ENCODE data around the gene ANKRD44.

ANKRD44 gene

DNA sequence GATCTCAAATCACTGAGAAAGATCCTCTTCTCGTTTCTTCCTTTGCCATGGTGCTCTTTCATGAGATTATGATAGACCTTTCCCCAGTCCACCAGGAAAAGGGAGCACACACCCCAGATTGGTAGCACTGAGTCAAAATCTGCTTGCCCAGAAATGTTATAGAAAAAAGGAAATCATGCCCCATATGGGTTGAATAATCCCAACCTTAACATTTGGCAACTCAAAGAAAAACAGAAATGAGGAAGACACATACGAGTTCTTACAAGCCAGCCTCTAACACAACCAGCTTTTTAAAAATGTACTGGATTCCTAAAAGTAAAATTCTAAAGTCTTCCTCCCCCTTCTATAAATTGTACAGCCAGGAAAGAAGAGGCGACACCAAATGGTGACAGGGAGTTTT, 103.0 kb downstream of the ANKRD44 start:
- no peak for DNase-seq (ENCODE audit: low read depth)

DNA sequence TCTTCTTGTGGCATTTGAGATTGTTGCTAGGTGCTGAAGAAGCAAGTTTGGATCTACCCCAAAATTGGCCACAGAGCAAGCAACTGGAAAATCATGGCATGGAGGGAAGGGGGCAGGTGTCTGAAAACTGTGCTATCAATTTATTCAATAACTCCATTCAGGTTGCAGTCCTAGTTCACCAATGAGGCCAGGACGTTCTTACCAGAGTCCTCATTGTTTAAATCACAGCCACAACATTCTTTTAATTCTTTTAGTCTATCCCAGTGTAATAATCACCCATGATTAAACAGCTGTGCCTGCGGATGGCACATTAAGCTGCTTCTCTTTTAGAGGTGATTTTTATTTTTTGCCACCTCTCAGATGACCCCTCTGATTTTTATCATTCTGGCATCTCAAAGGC, 103.5 kb downstream of the ANKRD44 start:
- peak; percentile 50 for DNase-seq (ENCODE audit: low read depth)

DNA sequence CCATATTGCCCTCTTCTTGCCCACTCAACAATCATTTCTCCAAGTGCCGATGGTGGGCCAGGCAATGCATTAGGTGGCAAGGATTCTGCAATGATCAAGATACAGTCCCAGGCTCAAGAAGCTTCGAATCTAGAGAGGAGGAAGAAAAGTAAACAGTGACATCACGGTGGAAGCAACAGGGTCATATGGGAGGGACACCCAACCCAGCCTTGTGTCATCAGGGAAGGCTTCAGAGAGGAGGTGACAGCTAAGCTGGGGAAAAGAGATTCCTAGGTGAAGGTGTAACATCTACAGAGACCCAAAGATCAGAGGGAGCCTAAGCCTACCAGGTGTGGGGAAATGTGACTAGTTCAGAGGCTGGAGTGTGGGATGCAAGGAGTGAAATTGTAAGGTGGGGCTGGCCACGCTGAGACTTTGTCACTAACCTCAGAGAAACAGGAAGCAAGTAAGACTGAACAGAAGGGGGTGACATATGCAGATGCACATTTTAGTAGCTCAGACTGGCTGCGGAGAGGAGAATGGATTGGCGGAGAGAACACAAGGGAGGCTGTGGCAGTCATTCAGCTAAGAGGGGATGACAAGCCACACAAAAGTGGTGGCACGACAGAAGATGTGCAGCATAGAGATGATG, 104.9 kb downstream of the ANKRD44 start:
- DNase-seq (ENCODE audit: low read depth): no peak

DNA sequence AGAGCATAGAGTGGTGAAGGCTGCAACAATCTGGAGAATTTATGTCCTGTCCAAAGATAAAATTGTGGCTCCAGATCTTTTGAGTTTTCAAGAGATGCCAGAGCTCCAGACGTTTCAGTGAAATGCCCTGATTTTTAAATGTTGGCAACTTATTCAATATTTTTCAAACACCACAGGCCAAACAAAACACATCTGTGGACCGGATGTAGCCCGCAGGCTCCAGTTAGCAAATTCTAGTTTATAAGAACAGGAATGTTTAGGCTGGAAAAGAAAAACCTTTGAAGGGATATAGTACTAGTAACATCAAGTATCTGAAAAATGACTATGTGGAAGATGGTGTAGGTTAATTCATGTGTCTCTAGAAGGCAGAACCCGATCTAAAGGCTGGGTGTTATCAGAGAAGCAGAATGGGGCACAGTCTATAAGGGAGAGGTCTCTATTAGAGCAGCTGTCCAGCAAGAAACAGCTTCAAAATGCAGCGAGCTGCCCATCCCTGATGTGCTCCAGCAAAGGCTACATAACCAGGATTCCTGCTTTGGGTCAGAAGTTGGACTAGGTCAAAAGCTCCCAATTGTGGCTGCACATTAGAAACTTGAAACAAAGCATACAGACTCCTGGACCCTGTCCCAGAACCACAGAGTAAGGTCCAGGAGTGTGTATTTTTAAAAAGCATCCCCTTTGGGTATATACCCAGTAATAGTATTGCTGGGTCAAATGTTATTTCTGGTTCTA, 105.9 kb downstream of the ANKRD44 start:
- DNase-seq (ENCODE audit: low read depth): peak; percentile 53

DNA sequence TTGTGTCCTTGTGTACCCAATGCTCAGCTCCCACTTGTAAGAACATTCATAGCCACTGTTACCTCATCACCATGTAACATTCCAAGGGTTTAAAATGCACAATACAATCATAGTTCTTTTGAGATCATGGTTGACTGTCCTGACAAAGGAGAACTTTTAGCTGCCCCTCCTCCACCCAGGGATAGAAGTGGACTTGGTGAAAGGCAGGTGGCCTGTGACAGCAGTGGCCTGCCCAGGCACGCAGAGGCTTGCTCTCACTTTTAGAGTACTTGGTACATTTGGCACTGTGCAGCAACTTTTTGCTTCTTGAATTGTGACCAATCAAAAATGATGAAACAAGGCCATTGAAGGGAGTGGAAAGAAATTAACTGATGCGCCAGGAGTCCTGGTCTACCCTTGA, 108.7 kb downstream of the ANKRD44 start:
- no peak for DNase-seq (ENCODE audit: low read depth)

DNA sequence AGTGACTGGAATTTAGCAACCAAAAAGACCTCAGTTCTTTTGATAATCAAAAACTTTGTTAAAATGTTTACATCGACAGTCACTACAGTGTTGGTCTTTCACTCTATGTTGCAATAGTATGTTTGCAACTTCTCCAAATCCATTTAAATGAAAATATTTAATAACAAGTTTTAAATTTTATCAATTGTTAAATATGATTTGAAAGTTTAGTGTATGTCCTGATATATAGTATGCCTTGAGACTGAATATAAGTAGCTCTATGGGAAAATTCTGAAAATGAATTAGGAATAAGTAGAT, 109.9 kb downstream of the ANKRD44 start:
- DNase-seq (ENCODE audit: low read depth): no peak

DNA sequence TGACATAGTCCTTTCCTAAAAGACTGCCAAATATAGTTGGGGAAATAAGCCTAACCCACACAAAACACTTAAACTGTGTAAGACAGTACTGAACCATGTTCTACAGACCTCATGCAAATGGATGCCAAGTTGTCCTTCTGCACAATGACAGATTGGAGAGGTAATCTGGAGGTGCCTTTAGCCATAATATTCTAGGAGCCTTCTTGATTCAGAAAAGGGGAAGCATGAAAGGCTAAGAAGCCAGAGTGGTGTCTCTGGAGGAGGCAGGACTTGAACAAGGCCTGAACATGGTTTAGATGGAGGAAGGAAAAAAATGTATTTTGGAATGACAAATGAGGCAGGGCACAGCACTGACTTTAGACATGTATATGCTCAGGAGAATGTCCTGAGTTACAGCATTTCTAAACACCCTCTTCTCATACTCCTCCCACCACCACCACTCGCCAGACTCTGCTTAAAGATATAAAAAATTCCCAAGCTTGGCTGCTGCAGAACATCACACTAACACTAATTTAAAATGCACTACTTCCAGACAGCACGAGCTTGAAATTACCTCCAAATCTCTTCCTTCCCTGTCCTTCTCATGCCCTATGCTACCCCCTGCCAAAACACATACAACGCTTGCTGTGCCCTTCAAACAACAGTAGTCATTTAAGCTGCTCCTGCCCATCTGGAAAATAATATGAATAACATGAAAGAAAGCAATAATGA, 110.4 kb downstream of the ANKRD44 start:
- no peak for DNase-seq (ENCODE audit: low read depth)

DNA sequence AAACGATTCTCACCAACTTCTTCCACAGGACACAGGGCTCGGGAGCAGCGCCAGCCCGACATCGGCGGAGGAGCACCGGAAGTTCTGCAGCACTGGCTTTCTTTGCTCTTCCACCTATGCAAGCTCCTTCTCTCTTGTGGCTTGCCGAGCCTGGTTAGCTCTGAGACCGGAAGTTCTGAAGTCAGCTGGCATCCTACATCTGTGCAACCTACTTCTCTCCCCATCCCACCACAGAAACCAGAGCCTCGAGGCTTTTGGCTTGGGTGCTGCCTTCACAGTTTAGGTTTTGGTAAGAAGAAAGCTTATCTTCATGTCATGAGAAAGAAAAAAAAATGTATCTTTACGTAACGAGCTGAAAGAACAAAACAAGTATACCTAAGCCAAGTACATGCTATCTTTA, 111.7 kb downstream of the ANKRD44 start:
- DNase-seq (ENCODE audit: low read depth): no peak

DNA sequence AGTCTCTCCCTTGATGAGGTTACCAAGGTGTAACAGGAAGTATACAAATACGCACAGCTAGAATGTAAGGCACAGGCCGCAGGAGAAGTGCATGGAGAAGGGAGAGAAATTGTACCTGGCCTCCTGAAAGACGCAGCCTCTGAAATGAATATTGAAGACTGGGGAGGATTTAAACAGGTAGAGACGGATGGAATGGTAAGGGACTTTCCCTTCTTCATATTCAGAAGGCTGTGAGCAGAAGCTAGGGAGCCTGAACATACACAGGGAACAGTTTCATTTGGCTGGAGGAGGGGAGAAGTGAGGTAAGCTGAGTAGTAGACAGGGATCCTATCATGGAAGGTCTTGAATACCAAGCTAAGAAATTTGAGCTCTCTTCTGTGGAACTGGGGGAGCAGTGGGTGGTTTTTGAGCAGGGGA, 112.7 kb downstream of the ANKRD44 start:
- DNase-seq (ENCODE audit: low read depth): no peak

DNA sequence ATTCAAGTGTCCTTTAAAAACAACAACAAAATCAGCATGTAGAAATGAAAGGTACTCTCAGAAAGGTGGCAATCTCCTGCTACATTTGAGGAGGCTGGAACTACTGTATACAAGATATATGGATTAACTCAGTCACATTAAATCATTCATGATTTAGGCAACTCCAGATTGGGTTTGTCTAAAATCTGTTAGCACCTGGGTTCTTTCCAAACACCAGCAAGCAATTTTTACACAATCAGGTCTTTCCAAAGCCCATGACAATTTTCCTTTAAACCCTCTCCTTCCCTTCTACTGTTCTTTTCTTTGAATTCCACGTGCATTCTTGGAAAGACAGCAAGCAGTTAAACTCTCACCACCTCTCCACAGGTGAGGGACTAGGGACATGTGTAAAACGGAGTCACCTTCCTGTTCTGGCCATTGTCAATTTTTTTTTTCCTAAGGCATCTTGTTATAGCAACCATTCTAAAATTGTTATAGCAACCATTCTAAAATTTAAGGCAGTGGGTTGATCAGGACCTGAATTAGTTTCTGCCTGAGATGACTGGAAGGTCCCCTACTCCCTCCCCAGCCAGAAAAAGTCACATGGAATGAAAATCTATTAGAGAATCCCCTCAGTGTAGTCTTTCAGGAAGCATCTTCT, 113.9 kb downstream of the ANKRD44 start:
- no peak for DNase-seq (ENCODE audit: low read depth)

DNA sequence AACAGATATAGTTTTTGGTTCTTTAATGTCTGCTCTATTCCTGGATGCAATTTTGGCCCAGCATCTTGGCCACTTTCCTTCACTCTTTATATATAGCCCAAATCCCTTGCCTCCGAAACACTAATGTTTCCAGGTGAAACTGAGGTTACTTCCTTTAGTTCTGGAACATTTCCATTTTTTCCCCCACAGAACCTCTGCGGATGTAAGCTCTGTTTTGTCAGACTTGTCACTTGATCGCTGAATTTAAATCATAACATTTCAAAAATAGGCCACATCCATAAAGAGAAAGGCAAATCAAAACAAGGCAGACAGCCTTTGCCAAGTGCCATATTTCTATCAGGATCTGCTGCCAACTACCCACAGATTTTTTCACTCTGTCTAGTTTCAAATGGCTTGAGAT, 115.1 kb downstream of the ANKRD44 start:
- DNase-seq (ENCODE audit: low read depth): no peak

DNA sequence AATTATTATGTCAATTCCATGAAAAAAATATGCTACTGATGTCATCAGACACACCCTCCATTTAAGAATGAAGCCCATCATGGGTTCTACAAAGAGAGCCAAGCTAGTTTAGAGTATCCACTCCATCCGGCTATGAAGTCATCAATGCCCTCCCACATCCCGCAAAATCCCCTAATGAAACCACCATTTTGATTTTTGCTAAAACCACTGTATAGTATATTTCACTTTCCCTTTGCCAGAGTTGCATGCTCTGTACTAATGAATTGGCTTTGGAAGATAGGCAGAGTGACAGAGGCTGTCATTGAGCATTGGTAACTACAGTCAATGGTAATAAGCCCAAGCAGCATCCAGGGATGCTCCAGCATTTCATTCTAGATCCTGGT, 118.6 kb downstream of the ANKRD44 start:
- no peak for DNase-seq (ENCODE audit: low read depth)

DNA sequence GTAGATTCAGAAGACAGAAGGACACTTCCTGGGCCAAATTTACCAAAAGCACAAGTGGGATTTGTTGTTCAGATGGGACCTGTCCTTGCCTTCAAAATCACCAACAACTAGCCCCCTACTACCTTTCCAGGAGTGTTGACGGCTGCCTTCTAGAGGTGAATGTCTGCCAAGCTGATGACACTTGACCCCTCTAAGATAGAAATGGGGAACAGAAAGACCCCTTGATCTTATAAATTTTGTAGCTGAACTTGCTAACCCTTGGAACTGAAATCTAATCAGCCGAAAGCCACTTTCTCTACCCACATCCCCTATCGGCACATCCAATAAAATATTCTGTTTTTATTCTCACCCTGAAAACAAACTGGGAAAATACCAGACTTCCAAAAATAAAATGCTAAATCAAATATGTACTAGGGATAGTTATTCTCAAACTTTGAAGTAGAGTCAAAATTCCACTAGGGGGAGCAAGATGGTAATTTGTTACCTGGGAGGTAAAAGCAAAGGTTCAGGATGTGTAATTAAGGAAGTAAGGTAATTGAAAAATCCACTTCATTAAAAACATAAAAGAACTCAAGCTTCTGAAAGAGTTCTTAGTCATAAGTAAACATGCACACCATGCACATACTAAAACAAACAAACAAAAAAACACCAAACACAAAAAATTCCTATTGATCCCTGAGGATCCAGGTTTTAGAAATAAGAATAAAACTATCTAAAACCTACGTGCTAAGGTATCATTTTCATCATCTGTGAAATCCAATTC, 119.2 kb downstream of the ANKRD44 start:
- DNase-seq (ENCODE audit: low read depth): peak; percentile 45

DNA sequence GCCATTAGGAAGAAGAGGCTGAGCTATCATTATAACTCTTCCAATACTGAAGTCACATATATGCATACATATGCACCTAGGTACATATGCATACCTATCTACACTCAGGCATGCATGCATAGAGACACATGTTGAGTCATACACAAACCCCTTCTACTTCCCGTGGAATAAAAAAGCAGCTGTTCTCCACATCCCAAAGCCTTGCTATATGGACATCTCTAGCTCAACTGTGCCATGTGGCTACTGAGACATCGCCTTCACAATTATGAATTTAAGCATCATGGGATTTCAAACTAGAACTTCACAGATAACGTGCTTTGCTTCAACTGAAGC, 120.5 kb downstream of the ANKRD44 start:
- no peak for DNase-seq (ENCODE audit: low read depth)

DNA sequence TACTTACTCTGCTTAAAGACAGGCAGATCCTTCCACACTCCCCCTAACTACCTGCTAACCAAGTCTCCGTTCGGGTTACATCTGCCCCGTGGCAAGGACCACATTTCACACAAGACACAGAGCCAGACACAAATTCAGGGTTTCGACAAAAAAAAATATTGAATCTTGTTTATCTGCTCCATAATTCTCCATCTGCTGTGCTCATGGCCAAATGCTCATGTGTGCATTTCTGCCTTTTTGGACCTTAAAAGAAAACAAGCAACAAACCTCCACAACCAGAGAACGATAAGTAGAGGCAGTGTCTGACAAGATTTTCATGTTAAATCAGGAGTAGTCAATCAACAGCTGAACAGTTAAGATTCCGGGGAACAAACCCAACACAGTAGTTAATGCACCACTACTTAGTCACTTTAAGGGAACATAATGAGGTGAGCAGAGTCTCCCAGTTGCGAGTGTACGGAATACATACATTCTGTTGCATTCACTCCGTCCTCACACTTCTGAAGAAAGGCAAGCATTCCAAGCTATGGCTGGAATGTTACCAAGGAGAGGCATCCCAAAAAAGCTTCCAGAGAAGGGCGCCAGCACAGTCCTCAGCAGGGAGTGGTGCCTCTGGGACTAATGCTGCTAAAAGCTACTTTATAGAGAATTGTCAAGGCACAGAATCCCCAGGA, 121.0 kb downstream of the ANKRD44 start:
- peak; percentile 15 for DNase-seq (ENCODE audit: low read depth)

DNA sequence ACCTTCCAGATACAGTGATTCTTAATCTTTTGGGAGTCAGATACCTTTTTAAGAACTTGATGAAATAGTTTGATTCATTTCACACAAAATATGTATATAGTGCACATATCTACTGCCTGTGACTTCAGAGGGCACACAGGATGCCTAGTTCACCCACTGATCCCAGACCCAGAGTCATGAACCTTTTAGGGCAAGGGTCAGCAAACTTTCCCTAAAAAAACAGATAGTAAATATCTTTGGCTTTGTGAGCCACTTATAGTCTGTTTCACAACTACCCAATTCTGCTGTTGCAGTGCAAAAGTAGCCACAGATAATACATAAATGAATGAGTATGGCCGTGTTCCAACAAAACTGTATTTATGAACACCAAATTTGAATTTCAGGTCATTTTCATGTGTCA, 124.9 kb downstream of the ANKRD44 start:
- DNase-seq (ENCODE audit: low read depth): no peak

DNA sequence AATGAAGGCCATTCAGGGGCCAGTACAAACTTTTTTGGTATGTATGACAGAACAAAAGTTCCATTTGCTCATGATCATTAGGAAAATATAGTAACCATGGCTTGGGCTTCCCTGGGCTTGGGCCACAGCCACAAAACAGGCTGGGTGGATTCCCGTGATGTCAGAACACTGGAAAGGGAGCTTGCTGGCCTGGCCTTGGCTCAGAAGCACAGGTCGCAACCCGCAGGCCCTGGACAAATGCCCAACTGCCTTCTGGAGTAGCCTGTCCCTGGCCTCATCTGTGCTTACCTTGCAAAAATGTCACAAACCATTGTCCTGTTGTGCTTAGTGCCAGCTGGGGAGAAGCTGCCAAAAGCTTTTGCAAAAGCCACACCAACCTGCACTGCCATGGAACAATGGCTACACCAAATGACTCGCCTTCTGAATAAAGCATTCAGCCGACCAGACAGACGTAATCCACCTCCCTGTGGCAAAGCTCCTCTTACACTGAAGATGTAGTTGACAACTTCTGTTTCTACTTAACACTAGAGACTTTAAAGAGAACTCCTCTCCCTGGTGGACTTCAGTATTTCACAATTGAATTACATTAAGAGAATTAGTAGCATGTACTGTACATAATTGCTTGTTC, 125.5 kb downstream of the ANKRD44 start:
- peak; percentile 9 for DNase-seq (ENCODE audit: low read depth)

DNA sequence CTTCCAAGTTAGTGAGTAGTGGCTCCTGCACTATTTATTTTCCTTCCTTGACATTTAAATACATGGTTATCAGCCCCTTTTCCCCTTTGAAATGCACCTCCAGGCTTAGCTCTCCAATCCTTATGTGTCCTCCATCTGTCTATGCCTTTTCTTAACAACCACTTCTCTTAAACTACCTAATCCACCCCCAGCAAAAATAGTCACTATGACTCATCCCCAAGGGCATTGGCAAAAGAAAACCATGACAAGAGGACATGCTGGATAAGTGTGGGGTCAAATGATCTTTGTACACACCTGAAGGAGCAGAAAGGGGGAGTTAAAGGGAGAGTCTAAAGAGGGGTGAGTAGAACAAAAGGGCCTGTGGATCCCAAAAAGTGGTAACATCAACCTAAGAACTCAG, 127.2 kb downstream of the ANKRD44 start:
- peak; percentile 30 for DNase-seq (ENCODE audit: low read depth)

DNA sequence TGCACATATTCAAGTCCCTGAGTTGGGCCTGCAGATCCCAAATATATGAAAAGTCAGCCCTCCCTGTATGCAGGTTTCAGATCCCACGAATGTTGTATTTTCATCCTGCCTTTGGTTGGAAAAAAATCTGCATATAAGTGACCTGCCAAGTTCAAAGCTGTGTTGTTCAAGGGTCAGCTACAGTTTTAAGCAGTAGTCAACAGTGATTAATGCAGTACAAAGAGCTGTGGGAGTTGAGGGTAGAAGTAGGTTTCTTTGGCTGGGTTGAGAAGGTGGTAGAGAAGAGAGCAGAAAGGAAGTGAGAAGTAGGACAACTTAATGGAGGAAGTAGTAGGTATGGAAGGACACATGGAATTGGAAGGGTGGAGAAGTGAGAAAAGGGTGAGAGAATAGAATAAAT, 127.9 kb downstream of the ANKRD44 start:
- no peak for DNase-seq (ENCODE audit: low read depth)

DNA sequence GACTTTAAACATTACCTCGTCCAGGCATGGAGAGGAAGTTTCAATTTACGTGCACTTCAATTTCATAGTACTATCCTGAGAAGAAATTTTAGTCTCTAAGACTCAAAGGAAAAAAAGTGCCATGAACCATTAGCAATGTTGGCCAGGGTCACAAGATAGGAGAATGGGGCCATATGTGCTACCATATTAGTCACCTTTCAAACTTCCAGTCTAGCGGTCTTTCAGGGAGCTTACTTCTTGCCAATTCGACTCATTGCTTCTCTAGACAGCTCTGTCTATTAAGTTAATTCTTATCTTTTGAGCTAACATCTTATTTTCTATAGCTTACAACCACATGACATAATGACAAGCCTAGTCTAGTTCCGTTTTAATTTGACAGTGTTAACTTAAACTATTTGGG, 129.1 kb downstream of the ANKRD44 start:
- peak; percentile 61 for DNase-seq (ENCODE audit: low read depth)

DNA sequence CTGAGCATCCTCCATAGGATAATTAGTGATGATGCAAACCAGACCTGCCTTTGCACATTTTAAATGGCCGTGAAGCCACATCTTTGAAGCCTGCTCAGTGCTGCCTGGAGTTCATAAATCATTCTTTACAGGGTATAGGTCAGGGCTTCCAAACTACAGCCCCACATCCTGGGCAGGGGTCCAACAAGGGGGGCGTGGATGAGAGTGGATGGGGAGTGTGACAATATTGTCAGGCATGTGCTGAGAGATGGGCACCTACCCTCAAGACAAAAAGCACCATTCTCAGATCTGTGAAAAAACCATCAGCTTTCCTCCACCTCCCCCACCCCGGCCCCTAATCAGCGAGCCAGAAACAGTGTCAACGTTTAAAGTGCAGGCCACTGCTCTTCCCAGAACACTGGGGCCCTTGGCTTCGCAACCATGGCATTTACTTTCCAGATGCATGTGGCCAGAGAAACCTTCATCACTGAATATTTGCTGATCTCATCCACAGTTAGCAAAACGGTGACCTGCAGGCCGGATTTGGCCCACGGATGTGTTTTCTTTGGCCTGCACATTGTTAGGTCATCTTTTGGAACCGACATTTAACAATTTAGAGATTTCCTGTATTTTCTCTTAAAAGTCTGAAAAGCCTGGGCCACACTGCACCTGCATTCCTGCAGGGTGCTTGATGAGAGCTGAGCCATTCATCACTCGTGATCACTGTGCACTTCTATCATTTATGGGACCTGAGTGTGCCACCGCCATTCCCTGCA, 130.7 kb downstream of the ANKRD44 start:
- DNase-seq (ENCODE audit: low read depth): peak; percentile 81

Measured in EH (cell line).